GM03348 (cell line): Measurements from ENCODE around the gene TUBA3E.
"Not testable (repeated sequence)": the region's sequence is repeated elsewhere in the genome, so short reads cannot be mapped to it uniquely, and the experiment has no call there.

Experiments used
- DNase-seq: peaks from one replicate; pipeline ENCODE4 v3.0.0; 2012; ENCODE audit warnings: low spot score

TUBA3E gene

DNA sequence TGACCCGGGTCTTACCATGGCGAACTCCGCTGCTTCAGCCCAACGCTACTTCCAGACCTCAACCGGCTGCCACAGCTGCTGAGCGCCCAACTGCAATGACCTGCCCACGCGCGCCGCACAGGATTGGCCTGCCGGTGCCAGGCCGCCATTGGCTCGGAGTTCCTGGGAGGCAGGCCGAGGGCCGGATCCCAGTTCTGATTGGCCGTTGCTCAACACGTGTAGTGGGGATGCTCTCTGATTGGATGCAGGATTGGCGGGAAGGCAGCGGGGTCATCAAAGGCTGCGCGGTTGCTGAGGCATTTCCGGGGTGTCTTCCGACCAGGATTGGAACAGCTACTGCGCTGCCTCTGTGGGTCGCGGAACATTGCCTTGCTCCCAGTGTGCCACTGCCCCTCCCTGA, at the start of gene TUBA3E:
Gene TUBA3E, minus strand, starts transcription at position 97 of the 400 bp plus-strand sequence. Its CDS starts 79 bp downstream, at position 18.
- DNase-seq = no peak

- no peak for DNase-seq
These were observed 48.2 kb upstream of the TUBA3E start for GRCh38 chr2:130246430-130246829.

DNA sequence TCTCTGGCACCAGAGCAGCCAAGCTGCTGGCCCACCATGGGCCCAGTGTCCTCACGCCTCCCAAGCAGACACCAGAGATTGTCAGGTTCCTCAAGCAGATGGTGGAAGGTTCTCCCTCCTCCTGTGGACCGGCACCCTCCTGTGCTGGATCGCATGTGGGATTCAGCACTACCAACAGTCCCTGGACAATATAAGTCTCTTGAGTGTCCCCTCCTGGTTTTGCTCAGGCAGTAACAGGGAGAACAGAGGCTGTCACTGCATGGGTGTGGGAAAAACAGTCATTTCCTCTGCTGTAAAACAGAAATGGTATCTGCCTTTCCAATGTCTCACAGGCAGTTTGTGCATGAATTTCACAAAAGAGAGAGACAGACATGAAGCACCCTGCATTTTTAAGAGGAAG, 47.7 kb upstream of the TUBA3E start:
- DNase-seq = no peak

- no peak for DNase-seq
These were observed 45.1 kb upstream of the TUBA3E start for GRCh38 chr2:130243359-130243758.

DNA sequence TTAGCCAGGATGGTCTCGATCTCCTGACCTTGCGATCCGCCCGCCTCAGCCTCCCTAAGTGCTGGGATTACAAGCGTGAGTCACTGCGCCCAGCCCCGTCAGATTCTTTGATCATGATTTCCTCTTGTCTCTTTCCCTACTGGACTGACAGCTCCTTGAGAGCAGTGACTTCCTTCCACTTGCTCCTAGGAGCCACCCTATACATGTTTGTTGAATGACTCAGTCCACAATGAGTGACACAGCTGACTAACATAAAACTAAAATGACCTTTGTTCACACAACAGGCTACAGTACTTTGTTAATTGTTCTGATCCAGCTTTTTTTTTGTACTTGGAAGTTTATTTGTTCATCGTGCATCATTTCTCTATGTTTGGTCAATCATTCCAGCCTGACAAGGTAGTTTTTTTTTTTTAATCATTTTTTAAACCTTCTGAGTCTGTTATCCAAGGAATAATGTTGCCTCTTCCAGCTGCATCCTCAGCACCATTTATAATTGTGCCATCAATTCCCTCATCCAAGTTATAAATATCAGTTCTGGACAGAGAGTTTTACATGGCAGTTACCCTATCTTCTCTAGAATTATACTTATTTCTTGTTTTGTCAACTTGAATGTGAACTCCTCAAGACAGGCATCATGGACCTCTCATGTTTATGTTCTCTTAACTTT, 42.9 kb upstream of the TUBA3E start:
- DNase-seq = no peak

GRCh38 chr2:130239581-130239980, 41.3 kb upstream of the TUBA3E start:
- not testable (repeated sequence) for DNase-seq

DNA sequence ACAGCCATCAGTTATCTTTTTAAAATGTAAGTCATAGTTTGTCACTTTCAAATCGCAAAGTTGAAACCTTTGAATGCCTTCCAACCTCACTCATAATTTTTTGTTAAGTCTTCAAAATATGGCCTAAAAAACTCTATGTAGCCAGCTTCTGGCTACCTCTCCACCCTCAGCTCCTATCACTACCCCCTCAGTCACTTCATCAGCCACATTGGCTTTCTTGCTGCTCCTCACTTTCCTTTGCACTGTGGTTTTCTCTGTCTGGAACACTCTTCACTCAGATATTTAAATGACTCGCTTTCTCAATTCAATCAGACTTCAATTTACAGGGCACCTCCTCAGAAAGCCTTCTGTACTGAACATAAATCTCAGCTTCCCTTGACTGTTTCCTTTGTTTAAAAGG, 34.8 kb upstream of the TUBA3E start:
- DNase-seq = not testable (repeated sequence)

GRCh38 chr2:130231656-130232055, 33.4 kb upstream of the TUBA3E start:
- DNase-seq = no peak

DNA sequence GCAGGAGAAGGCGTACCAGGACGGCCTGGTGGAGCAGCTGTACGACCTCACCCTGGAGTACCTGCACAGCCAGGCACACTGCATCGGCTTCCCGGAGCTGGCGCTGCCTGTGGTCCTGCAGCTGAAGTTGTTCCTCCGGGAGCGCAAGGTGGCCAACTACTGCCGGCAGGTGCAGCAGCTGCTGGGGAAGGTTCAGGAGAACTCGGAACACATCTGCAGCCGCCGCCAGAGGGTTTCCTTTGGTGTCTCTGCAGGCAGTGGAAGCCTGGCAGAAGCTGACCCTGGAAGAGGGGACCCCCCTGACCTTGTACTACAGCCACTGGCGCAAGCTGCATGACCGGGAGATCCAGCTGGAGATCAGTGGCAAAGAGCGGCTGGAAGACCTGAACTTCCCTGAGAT, 32.7 kb upstream of the TUBA3E start:
- DNase-seq = not testable (repeated sequence)

DNA sequence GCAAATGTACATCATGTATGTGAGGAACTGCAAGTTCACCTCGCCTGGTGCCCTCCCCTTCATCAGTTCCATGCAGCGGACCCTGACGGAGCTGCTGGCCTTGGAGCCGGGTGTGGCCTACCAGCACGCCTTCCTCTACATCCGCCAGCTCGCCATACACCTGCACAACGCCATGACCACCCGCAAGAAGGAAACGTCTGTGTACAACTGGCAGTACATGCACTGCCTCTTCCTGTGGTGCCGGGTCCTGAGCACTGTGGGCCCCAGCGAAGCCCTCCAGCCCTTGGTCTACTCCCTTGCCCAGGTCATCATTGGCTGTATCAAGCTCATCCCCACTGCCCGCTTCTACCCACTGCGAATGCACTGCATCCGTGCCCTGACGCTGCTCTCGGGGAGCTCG, 32.1 kb upstream of the TUBA3E start:
- DNase-seq = not testable (repeated sequence)

DNA sequence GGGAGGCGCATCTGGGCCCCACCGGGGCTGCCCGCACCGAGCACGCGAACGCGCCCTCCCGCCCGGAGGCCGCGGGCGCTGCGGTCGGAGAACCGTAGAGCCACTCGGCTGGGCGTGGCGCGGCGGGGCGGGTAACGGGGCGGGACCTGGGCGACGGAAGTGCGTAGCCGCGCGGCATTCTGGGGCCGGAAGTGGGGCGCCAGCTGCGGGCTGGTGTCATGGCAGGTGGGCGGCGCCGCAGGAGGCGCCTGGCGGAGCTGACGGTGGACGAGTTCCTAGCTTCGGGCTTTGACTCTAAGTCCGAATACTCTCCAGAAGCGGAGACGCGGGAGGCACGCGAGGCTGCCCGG, 30.9 kb upstream of the TUBA3E start:
- not testable (repeated sequence) for DNase-seq

DNA sequence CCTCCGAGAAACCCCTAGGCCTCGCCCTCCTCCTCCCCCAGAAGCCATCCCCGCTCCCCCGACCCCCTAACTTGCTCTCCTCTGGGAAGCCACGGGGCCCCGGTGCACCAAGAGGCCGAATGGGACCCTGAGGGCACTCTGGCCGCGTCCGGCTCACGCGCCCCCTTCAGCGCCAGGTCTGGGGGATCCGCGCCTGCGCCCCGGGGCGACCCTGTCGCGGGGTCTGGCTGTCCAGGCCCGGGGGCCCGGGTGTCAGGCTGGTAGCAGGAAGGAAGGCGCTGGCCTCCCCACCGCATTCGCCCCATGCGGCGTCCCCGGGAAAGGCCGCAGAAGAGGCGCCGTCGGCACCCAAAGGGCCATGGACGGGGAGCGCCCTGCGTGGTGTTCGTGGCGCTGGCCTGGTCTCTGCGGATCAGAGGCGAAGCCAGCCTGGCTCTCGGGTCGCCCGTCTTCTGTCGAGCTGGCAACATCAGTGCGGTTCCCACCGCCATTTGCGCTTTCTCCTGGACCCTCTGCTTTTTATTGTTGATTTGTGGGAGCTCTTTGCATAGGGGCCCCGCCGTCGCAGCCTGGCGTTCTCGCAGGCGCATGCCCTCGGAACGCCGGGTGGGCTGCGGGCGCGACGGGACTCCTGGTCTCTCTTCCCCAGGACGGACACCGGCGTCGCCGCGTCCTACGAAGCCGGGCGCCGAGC, 30.4 kb upstream of the TUBA3E start:
- not testable (repeated sequence) for DNase-seq

DNA sequence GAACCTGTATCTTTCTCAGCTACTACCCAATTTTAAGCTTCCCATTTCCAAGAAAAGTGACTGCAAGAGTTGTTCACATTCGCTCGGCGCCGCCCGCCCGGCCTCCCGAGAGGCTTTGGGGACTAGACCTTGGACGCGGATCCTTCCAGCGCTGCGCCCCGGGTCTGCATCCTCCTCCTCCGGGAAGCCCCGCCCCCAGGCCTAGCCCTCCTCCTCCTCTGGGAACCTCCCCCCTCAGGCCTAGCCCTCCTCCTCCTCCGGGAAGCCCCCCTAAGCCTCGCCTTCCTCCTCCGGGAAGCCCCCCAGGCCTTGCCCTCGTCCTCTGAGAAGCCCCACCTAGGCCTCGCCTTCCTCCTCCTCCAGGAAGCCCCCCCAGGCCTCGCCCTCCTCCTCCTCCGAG, 29.8 kb upstream of the TUBA3E start:
- DNase-seq = not testable (repeated sequence)

DNA sequence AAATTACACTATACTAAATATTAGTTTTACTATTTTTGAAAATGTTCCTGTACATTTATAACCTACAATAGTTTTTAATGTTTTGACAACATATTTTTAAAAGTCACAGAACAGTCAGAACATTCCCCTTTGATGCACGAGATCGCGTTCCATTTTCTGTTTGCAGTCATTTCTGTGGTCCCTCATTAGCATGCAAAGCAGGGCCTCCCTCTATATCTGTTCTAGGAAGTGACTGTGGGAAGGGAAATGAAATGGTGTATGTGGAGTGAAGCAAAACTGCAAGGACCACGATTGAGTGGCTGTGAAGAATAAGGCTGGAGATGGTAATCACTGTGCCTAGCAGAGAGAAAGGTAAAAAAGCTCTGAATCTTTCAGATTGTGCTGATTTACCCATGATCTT, 24.3 kb upstream of the TUBA3E start:
- not testable (repeated sequence) for DNase-seq

- not testable (repeated sequence) for DNase-seq
These were observed 22.3 kb upstream of the TUBA3E start for GRCh38 chr2:130220505-130220904.

GRCh38 chr2:130219147-130219546, 20.9 kb upstream of the TUBA3E start:
- DNase-seq = not testable (repeated sequence)

- not testable (repeated sequence) for DNase-seq
These were observed 8.8 kb upstream of the TUBA3E start for GRCh38 chr2:130207051-130207450.

DNA sequence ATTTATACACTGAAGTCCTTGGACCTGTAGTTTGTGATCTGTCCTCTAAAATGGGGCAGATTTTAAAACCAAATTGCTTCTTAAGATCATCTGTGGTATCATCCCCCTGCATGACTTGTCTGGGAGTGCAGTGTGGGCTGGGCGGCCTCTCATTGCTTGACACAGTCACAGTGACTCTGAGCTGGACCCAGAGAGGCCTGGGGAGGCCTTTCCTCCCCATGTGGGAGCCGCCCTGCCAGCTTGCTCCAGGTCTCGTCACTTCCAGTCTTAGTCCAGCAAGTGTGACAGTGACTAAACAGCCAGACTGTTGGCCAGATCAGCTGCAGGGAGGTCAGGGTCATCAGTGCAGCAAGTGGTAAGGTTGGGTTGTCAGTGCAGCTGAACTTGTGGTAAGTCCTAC, 4.9 kb upstream of the TUBA3E start:
- DNase-seq = not testable (repeated sequence)

- not testable (repeated sequence) for DNase-seq
These were observed 4.3 kb upstream of the TUBA3E start for GRCh38 chr2:130202518-130202917.

DNA sequence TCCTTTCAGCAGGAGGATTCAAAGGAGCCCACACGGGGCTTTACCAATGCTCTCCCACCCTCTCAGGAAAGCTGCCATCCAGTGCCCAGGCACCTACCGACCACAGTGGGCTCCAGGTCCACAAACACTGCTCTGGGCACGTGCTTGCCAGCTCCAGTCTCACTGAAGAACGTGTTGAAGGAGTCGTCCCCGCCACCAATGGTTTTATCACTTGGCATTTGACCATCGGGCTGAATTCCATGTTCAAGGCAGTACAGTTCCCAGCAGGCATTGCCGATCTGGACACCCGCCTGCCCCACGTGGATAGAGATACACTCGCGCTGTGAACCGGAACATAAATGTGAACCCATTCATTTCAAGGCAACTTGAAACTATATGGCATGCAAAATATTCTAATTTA, 2.2 kb downstream of the TUBA3E start:
- DNase-seq = not testable (repeated sequence)

GRCh38 chr2:130195089-130195635, 3.1 kb downstream of the TUBA3E start:
- DNase-seq = not testable (repeated sequence)

DNA sequence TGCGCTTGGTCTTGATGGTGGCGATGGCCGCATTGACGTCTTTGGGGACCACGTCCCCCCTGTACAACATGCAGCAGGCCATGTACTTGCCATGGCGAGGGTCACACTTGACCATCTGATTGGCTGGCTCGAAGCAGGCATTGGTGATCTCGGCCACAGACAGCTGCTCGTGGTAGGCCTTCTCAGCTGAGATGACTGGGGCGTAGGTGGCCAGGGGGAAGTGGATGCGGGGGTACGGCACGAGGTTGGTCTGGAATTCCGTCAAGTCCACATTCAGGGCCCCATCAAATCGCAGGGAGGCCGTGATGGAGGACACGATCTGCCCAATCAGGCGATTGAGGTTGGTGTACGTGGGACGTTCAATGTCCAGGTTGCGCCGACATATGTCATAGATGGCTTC, 4.4 kb downstream of the TUBA3E start:
- not testable (repeated sequence) for DNase-seq

GRCh38 chr2:130192451-130192850, 5.8 kb downstream of the TUBA3E start:
- not testable (repeated sequence) for DNase-seq
